Panc1 (cell line): ENCODE measurements around the gene PGC. TPM values are rescaled to one million over a fixed set of nuclear protein-coding genes. Genes with fewer than 3 reads are reported as not detected.

Experiments used
- ATAC-seq: fragments of 200-7000 bp; cut with Tn5 transposase; 2 replicates; pipeline ENCODE4 v1.9.1; 2020; ENCODE audit warnings: mild to moderate bottlenecking, moderate library complexity
- BruUV-seq: library from RNA; stranded (reverse); fragments of 400-500 nt; replicated peaks from 2 replicates; lab custom pipeline; 2021; lab: Mats Ljungman, UMichigan
- CTCF ChIA-PET: fragments of 300-600 bp; sonication (Branson Sonifier 250); formaldehyde crosslinking; loops from one replicate; lab custom pipeline; 2022; ENCODE audit warnings: antibody characterized with exemption; lab: Charles Lee
- POLR2A ChIA-PET: fragments of 300-600 bp; sonication (Branson Sonifier 250); formaldehyde crosslinking; loops from one replicate; lab custom pipeline; 2022; ENCODE audit warnings: antibody characterized with exemption; lab: Charles Lee
- DNase-seq: peaks from one replicate; pipeline ENCODE4 v3.0.0-alpha.2; 2010; ENCODE audit warnings: low read depth, low spot score
- H3K27ac ChIP-seq: 2 replicates; pipeline ENCODE4 v1.5.1; 2011; ENCODE audit warnings: mild to moderate bottlenecking, low read length, inconsistent platforms
- H3K27me3 ChIP-seq: fragments of 200-500 bp; sonication (Bioruptor generic); 2 replicates; pipeline ENCODE4 v1.6.0; 2014; ENCODE audit warnings: low read length, inconsistent platforms; ENCODE audit not compliant: control insufficient read depth, insufficient read depth
- H3K36me3 ChIP-seq: fragments of 200-500 bp; sonication (Bioruptor generic); 2 replicates; pipeline ENCODE4 v1.5.1; 2014; ENCODE audit warnings: inconsistent platforms, mild to moderate bottlenecking, low read length, moderate library complexity; ENCODE audit not compliant: control insufficient read depth, insufficient read depth
- H3K4me1 ChIP-seq: 2 replicates; pipeline ENCODE4 v1.5.1; 2011; ENCODE audit warnings: inconsistent platforms, mild to moderate bottlenecking, low read length, moderate library complexity; ENCODE audit not compliant: control insufficient read depth, insufficient read depth
- H3K4me3 ChIP-seq, 2 experiments: 2 replicates each; pipeline ENCODE4 v1.5.1; 2011 to 2012; ENCODE audit warnings: low read depth in 2 of 2, low read length in 2 of 2, mild to moderate bottlenecking in 2 of 2, inconsistent platforms in 1 of 2, moderate library complexity in 1 of 2
- H3K9me3 ChIP-seq: fragments of 200-500 bp; sonication (Bioruptor generic); 2 replicates; pipeline ENCODE4 v1.5.1; 2014; ENCODE audit warnings: low read depth, mild to moderate bottlenecking, inconsistent platforms, low read length, moderate library complexity; ENCODE audit not compliant: control insufficient read depth, insufficient read depth
- CTCF ChIP-seq: fragments of 450-650 bp; IDR thresholded peaks from 2 replicates; pipeline ENCODE4 v1.5.1; 2017; ENCODE audit warnings: mild to moderate bottlenecking
- POLR2AphosphoS5 ChIP-seq: IDR thresholded peaks from 2 replicates; pipeline ENCODE4 v1.6.1; 2012; ENCODE audit warnings: mild to moderate bottlenecking, low read depth, low read length, moderate library complexity
- SIN3A ChIP-seq: IDR thresholded peaks from 2 replicates; pipeline ENCODE4 v1.6.1; 2012; ENCODE audit warnings: low read depth, mild to moderate bottlenecking, low read length, moderate library complexity, borderline replicate concordance; ENCODE audit not compliant: insufficient read depth
- TCF7L2 ChIP-seq: IDR thresholded peaks from 2 replicates; pipeline ENCODE4 v1.6.1; 2011; ENCODE audit warnings: mild to moderate bottlenecking, low read depth, low read length, inconsistent platforms
- in situ Hi-C: cut with HindIII; loops from 2 replicates; pipeline ENCODE4 v1.10.0; 2016; ENCODE audit warnings: low sequenced_read_pairs, low pct_unique_long_range_greater_than_20kb
- intact Hi-C: fragments of 100-400 bp; cut with micrococcal nuclease; formaldehyde crosslinking; loops from one replicate; pipeline ENCODE4 v1.10.0; 2022; ENCODE audit not compliant: unreplicated experiment
- total RNA-seq: library from RNA; stranded (reverse); gene quantifications from one replicate; pipeline ENCODE4 v1.2.1, GENCODE V29; 2021; ENCODE audit not compliant: unreplicated experiment

PGC gene
- total RNA-seq, 1 experiment from 2014 or later: 0.18 TPM

- POLR2A ChIA-PET: no interaction called here
Measured at GRCh38 chr6:41706876-41707564, 40.2 kb downstream of the PGC start.

GRCh38 chr6:41705996-41706835, 41.0 kb downstream of the PGC start:
- peak; percentile 17 for DNase-seq

More at GRCh38 chr6:41706876-41707564, 40.2 kb downstream of the PGC start:
- no TSS peak for BruUV-seq
- TF ChIP-seq SIN3A (no peak), CTCF (no peak), POLR2AphosphoS5 (no peak)
- Histone ChIP-seq H3K27ac (no peak overlapping the region), H3K27me3 (no peaks in the 10 kb centered on the region), H3K36me3 (no peaks in the 10 kb centered on the region), H3K4me3 (no peak overlapping the region), H3K9me3 (no peaks in the 10 kb centered on the region), H3K4me1 (peaks cover 3% of the 10 kb centered on the region)
- intact Hi-C loops: no loop called here
- CTCF ChIA-PET: interaction anchor here (0.6 to 1.0 kb wide), 5 partner anchors 9 to 115 kb away, joined by 3 to 9 read pairs (median 4); no protein-coding TSS in a partner anchor
- in situ Hi-C loops: no loop called here
- ATAC-seq (no peak), DNase-seq (no peak)

More at GRCh38 chr6:41705996-41706835, 41.0 kb downstream of the PGC start:
- no peaks in the 10 kb centered on the region for H3K27me3 ChIP-seq
- no TSS peak for BruUV-seq
- H3K9me3 ChIP-seq: no peaks in the 10 kb centered on the region
- H3K4me3 ChIP-seq: no peak overlapping the region
- ChIA-PET CTCF (interaction anchor here (0.6 to 1.1 kb wide), 7 partner anchors 10 to 114 kb away, joined by 3 to 9 read pairs (median 4); no protein-coding TSS in a partner anchor), POLR2A (no interaction called here)
- peak; percentile 74 for ATAC-seq
- peak; percentile 86 for TF ChIP-seq CTCF
- TF ChIP-seq TCF7L2: no peak
- in situ Hi-C loops: no loop called here
- H3K4me1 ChIP-seq: peaks cover 3% of the 10 kb centered on the region
- no peaks in the 10 kb centered on the region for H3K36me3 ChIP-seq
- no peak overlapping the region for H3K27ac ChIP-seq
- intact Hi-C loops: no loop called here
